Nephron progenitor cell (in vitro differentiated cells): Measurements from ENCODE around the gene PDPK1.
"Not testable (repeated sequence)": the region's sequence is repeated elsewhere in the genome, so short reads cannot be mapped to it uniquely, and the experiment has no call there.

Experiments
- DNase-seq: peaks from one replicate; pipeline ENCODE4 v3.0.0; 2021
- H3K27ac Mint-ChIP-seq: 2 replicates; pipeline ENCODE4 v1.8.0; 2021; ENCODE audit warnings: mild to moderate bottlenecking, moderate library complexity, mixed read lengths
- H3K27me3 Mint-ChIP-seq: 2 replicates; pipeline ENCODE4 v1.8.0; 2021; ENCODE audit warnings: mild to moderate bottlenecking, low read depth, mixed read lengths; ENCODE audit not compliant: poor library complexity
- H3K36me3 Mint-ChIP-seq: 2 replicates; pipeline ENCODE4 v1.8.0; 2021; ENCODE audit warnings: low read depth, mixed read lengths
- H3K4me1 Mint-ChIP-seq: 2 replicates; pipeline ENCODE4 v1.8.0; 2021; ENCODE audit warnings: mixed read lengths
- H3K4me3 Mint-ChIP-seq: 2 replicates; pipeline ENCODE4 v1.8.0; 2021; ENCODE audit warnings: mild to moderate bottlenecking, moderate library complexity, mixed read lengths
- H3K9me3 Mint-ChIP-seq: 2 replicates; pipeline ENCODE4 v1.8.0; 2021; ENCODE audit warnings: mild to moderate bottlenecking, moderate library complexity, mixed read lengths
- TF ChIP-seq, protein P1 (sequence below): fragments of 200-600 bp; sonication (generic); IDR thresholded peaks from 2 replicates; pipeline ENCODE4 v1.5.0; 2021; ENCODE audit warnings: antibody characterized with exemption

The PDPK1 gene

DNA sequence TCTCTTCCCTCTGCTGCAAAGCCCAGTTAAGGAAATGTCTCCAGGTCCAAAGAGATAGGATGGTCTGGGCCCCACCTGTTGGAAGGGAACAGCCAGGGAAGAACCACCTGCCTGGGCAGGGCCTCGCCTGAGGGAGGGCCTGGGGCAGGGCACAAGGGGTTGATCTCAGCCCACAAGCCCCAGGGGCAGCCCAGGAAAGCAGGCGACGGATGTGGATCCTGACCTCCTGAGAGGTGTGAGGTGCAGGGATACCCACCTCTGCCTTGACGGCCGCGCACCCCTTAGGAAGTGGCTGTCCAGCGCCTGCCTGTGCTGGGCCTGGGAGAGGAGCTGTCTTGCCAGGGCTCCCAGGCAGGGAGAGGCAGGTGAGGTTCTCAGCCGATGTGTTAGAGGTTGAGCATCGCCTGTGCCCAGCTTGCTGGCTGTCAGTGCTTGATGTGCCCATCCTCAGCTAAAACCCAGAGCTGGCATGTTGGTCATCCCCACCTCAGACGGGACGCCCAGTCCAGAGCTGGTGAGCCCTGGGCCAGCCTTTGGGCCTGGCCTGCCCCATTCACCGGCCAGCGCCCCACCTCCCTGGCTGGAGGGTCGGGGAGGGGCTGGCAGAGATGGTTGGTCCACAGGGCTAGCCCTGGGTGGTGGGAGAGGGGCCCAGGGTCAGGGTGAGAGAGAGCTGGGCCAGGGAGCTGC is 7.0 kb upstream of the PDPK1 start:
- Mint-ChIP-seq H3K27ac (no peak overlapping the region), H3K9me3 (no peaks in the 10 kb centered on the region), H3K4me3 (peak overlapping the region; percentile 89), H3K36me3 (no peaks in the 10 kb centered on the region), H3K4me1 (peaks cover 8% of the 10 kb centered on the region), H3K27me3 (peaks cover 5% of the 10 kb centered on the region)
- TF ChIP-seq, protein P1, sequence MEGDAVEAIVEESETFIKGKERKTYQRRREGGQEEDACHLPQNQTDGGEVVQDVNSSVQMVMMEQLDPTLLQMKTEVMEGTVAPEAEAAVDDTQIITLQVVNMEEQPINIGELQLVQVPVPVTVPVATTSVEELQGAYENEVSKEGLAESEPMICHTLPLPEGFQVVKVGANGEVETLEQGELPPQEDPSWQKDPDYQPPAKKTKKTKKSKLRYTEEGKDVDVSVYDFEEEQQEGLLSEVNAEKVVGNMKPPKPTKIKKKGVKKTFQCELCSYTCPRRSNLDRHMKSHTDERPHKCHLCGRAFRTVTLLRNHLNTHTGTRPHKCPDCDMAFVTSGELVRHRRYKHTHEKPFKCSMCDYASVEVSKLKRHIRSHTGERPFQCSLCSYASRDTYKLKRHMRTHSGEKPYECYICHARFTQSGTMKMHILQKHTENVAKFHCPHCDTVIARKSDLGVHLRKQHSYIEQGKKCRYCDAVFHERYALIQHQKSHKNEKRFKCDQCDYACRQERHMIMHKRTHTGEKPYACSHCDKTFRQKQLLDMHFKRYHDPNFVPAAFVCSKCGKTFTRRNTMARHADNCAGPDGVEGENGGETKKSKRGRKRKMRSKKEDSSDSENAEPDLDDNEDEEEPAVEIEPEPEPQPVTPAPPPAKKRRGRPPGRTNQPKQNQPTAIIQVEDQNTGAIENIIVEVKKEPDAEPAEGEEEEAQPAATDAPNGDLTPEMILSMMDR = no peak
- DNase-seq = no peak

DNA sequence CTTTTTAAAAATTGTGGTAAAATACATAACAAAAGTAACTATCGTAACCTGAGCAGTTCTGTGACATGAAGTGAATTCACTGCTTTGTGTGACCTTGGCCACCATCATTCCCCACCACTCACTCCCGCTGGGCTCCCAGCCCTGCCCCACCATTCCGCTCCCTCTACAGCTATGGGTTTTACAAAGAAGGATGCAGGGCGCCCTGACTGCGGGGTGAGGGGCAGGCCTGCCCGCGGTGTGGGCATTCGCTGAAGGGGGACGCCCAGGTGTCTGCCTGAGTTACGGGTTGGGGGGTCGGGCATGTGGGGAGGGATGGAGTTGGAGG is 6.5 kb upstream of the PDPK1 start, which contains the start of gene CEMP1:
TSS of gene CEMP1 (minus strand) at position 38 of the 325 bp plus-strand sequence. CDS start 335 bp downstream, outside the sequence.
- Mint-ChIP-seq H3K9me3 (no peaks in the 10 kb centered on the region), H3K4me3 (peak within 1 kb of the TSS; percentile 89), H3K27me3 (peaks cover 5% of the 10 kb centered on the region), H3K4me1 (peaks cover 12% of the 10 kb centered on the region), H3K36me3 (no peaks in the 10 kb centered on the region), H3K27ac (no peak within 1 kb of the TSS)
- TF ChIP-seq, protein P1 = no peak
- no peak for DNase-seq

- H3K27me3 Mint-ChIP-seq = peaks cover 5% of the 10 kb centered on the region
- TF ChIP-seq, protein P1 = no peak
- H3K9me3 Mint-ChIP-seq = no peaks in the 10 kb centered on the region
- H3K27ac Mint-ChIP-seq = no peak overlapping the region
- no peaks in the 10 kb centered on the region for H3K36me3 Mint-ChIP-seq
- peak overlapping the region; percentile 89 for H3K4me3 Mint-ChIP-seq
- peak; percentile 97 for DNase-seq
- peaks cover 17% of the 10 kb centered on the region for H3K4me1 Mint-ChIP-seq
These were observed 5.9 kb upstream of the PDPK1 start for GRCh38 chr16:2531696-2532493.

GRCh38 chr16:2532494-2533141 is 5.2 kb upstream of the PDPK1 start:
- Mint-ChIP-seq H3K4me3 (peak overlapping the region; percentile 89), H3K27me3 (peaks cover 5% of the 10 kb centered on the region), H3K27ac (peak overlapping the region; percentile 78), H3K36me3 (no peaks in the 10 kb centered on the region), H3K9me3 (no peaks in the 10 kb centered on the region), H3K4me1 (peaks cover 22% of the 10 kb centered on the region)
- DNase-seq = no peak
- TF ChIP-seq, protein P1 = no peak

- Mint-ChIP-seq H3K4me1 (peaks cover 22% of the 10 kb centered on the region), H3K27ac (peak overlapping the region; percentile 78), H3K4me3 (peak overlapping the region; percentile 89)
- not testable (repeated sequence) for H3K27me3 Mint-ChIP-seq, H3K36me3 Mint-ChIP-seq, DNase-seq, H3K9me3 Mint-ChIP-seq
These were observed 4.6 kb upstream of the PDPK1 start for GRCh38 chr16:2533142-2533755.

- peak overlapping the region; percentile 69 for H3K4me3 Mint-ChIP-seq
- no peak overlapping the region for H3K27ac Mint-ChIP-seq
- TF ChIP-seq, protein P1 = no peak
These were observed 3.9 kb upstream of the PDPK1 start for GRCh38 chr16:2533912-2534311.

GRCh38 chr16:2534335-2534734 is 3.5 kb upstream of the PDPK1 start:
- H3K36me3 Mint-ChIP-seq, DNase-seq, H3K9me3 Mint-ChIP-seq, H3K27me3 Mint-ChIP-seq, H3K27ac Mint-ChIP-seq: not testable (repeated sequence)
- peaks cover 31% of the 10 kb centered on the region for H3K4me1 Mint-ChIP-seq
- peak overlapping the region; percentile 69 for H3K4me3 Mint-ChIP-seq

More at GRCh38 chr16:2533912-2534311, 3.9 kb upstream of the PDPK1 start:
- Mint-ChIP-seq H3K36me3 (no peaks in the 10 kb centered on the region), H3K4me1 (peaks cover 26% of the 10 kb centered on the region), H3K27me3 (peaks cover 5% of the 10 kb centered on the region), H3K9me3 (no peaks in the 10 kb centered on the region)
- DNase-seq = no peak
